Caco-2 (cell line): ENCODE measurements around the gene PRPF38B. TPM values are rescaled to one million over a fixed set of nuclear protein-coding genes. Genes with fewer than 3 reads are reported as not detected.

Experiments used
- BruUV-seq: library from RNA; stranded (reverse); fragments of 400-500 nt; replicated peaks from 2 replicates; lab custom pipeline; 2021; lab: Mats Ljungman, UMichigan
- CTCF ChIA-PET: fragments of 300-600 bp; sonication (Branson Sonifier 250); formaldehyde crosslinking; loops from one replicate; lab custom pipeline; 2022; ENCODE audit warnings: antibody characterized with exemption; lab: Charles Lee
- POLR2A ChIA-PET: fragments of 300-600 bp; sonication (Branson Sonifier 250); formaldehyde crosslinking; loops from one replicate; lab custom pipeline; 2022; ENCODE audit warnings: antibody characterized with exemption; lab: Charles Lee
- DNase-seq, 2 experiments: peaks; one replicate each; pipeline versions ENCODE4 v3.0.0 to v3.0.0-alpha.2; 2020 to 2022
- H3K27me3 ChIP-seq: replicated peaks from 2 replicates; pipeline ENCODE4 v1.6.0; 2011; ENCODE audit warnings: low read length; ENCODE audit not compliant: control insufficient read depth, insufficient read depth
- H3K36me3 ChIP-seq: 2 replicates; pipeline ENCODE4 v1.5.1; 2011; ENCODE audit warnings: low read length; ENCODE audit not compliant: control insufficient read depth, insufficient read depth
- H3K4me1 ChIP-seq: fragments of 250-450 bp; sonication (Bioruptor Pico); 2 replicates; pipeline ENCODE4 v1.5.1; 2020; ENCODE audit warnings: mild to moderate bottlenecking
- H3K4me3 ChIP-seq: 2 replicates; pipeline ENCODE4 v1.5.1; 2011; ENCODE audit warnings: low read depth, mild to moderate bottlenecking, control low read depth, low read length
- H3K9me3 ChIP-seq: fragments of 250-450 bp; sonication (Bioruptor Pico); 2 replicates; pipeline ENCODE4 v1.5.1; 2020; ENCODE audit warnings: mild to moderate bottlenecking, moderate library complexity
- H3K27ac Mint-ChIP-seq: one replicate; pipeline ENCODE4 v1.8.0; 2022; ENCODE audit warnings: mixed read lengths; ENCODE audit not compliant: unreplicated experiment
- H3K27me3 Mint-ChIP-seq: one replicate; pipeline ENCODE4 v1.8.0; 2022; ENCODE audit warnings: mixed read lengths; ENCODE audit not compliant: insufficient read depth, unreplicated experiment
- H3K36me3 Mint-ChIP-seq: one replicate; pipeline ENCODE4 v1.8.0; 2022; ENCODE audit warnings: mild to moderate bottlenecking, mixed read lengths; ENCODE audit not compliant: insufficient read depth, unreplicated experiment
- H3K4me1 Mint-ChIP-seq: one replicate; pipeline ENCODE4 v1.8.0; 2022; ENCODE audit warnings: low read depth, mixed read lengths; ENCODE audit not compliant: unreplicated experiment
- H3K4me3 Mint-ChIP-seq: one replicate; pipeline ENCODE4 v1.8.0; 2022; ENCODE audit warnings: mild to moderate bottlenecking, moderate library complexity, mixed read lengths; ENCODE audit not compliant: unreplicated experiment
- H3K9me3 Mint-ChIP-seq: one replicate; pipeline ENCODE4 v1.8.0; 2022; ENCODE audit warnings: mixed read lengths; ENCODE audit not compliant: unreplicated experiment
- intact Hi-C: fragments of 100-400 bp; cut with micrococcal nuclease; formaldehyde crosslinking; loops from one replicate; pipeline ENCODE4 v1.10.0; 2022; ENCODE audit not compliant: unreplicated experiment
- total RNA-seq: library from RNA; stranded (reverse); gene quantifications from 2 replicates; pipeline ENCODE4 v1.2.3, GENCODE V29; 2022
- TF ChIP-seq, protein P1 (sequence below), 2 experiments: fragments of 200-600 bp in 1 of 2; IDR thresholded peaks; 1 replicate in 1 of 2; 2 replicates in 1 of 2; pipeline versions ENCODE4 v1.5.1 to v1.8.0; 2011 to 2022; ENCODE audit warnings: antibody characterized with exemption in 1 of 2, control low read depth in 1 of 2, inconsistent platforms in 1 of 2, low read depth in 1 of 2, low read length in 1 of 2, mild to moderate bottlenecking in 1 of 2, moderate library complexity in 1 of 2; ENCODE audit not compliant: insufficient read depth in 1 of 2, severe bottlenecking in 1 of 2, unreplicated experiment in 1 of 2

Gene PRPF38B
- total RNA-seq, 1 experiment from 2014 or later, result 37.7 TPM

DNA sequence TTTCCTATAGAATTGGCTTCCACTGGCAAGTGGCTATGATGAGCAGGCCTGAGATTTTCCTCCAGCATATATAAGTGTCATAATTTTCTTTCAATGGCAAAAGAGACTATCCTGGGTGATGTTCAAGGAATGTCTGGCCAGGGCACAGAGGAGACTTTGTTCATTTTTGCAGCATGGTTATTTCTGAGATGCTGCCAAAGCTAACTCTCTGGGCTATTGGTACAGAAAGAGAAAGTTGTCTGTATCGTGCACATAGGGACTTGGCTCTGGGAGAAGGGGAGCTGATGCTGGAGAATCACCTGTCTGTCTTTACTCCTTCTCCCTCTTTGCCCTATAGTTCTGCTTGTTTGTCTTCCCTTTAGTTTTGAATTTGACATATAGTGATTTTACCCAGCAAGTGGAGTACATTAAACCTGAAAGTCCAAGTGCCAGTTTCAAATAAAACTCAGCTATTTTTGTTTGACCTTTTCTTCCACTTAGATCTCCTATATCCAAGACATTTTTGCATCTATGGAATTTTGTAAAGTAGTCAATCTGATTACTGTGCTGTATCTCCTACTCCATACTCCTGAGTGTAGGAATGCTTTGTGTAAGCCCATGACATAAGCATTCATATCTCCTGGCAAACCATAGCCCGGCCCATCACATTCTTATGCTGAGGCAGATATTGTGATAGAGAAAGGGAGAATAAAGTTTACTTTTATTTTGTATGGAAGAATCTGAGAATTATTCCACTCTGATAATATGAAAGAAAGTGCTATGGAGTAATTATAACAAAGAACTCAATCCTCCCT lies 24.5 kb downstream of the PRPF38B start:
- H3K27me3 ChIP-seq, result no peaks in the 10 kb centered on the region
- no peaks in the 10 kb centered on the region for H3K36me3 ChIP-seq
- H3K4me1 ChIP-seq, result peaks cover 10% of the 10 kb centered on the region
- no peaks in the 10 kb centered on the region for H3K36me3 Mint-ChIP-seq
- DNase-seq, result no peak
- ChIA-PET POLR2A (no interaction called here), CTCF (interaction anchor here (0.6 kb wide), 1 partner anchor 28 kb away, joined by 3 read pairs; no protein-coding TSS in a partner anchor)
- TF ChIP-seq, protein P1, sequence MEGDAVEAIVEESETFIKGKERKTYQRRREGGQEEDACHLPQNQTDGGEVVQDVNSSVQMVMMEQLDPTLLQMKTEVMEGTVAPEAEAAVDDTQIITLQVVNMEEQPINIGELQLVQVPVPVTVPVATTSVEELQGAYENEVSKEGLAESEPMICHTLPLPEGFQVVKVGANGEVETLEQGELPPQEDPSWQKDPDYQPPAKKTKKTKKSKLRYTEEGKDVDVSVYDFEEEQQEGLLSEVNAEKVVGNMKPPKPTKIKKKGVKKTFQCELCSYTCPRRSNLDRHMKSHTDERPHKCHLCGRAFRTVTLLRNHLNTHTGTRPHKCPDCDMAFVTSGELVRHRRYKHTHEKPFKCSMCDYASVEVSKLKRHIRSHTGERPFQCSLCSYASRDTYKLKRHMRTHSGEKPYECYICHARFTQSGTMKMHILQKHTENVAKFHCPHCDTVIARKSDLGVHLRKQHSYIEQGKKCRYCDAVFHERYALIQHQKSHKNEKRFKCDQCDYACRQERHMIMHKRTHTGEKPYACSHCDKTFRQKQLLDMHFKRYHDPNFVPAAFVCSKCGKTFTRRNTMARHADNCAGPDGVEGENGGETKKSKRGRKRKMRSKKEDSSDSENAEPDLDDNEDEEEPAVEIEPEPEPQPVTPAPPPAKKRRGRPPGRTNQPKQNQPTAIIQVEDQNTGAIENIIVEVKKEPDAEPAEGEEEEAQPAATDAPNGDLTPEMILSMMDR (IDR thresholded peaks at IDR 0.05; ENCODE audit: insufficient read depth in 1 of 2, low read depth in 1 of 2, low read length in 1 of 2, severe bottlenecking in 1 of 2, unreplicated experiment in 1 of 2), result no peak
- no peaks in the 10 kb centered on the region for H3K9me3 ChIP-seq
- no peak overlapping the region for H3K4me3 ChIP-seq
- H3K27me3 Mint-ChIP-seq, result no peaks in the 10 kb centered on the region
- no peaks in the 10 kb centered on the region for H3K9me3 Mint-ChIP-seq
- H3K4me3 Mint-ChIP-seq, result no peak overlapping the region
- H3K27ac Mint-ChIP-seq, result no peak overlapping the region
- H3K4me1 Mint-ChIP-seq, result peaks cover 6% of the 10 kb centered on the region
- intact Hi-C loops, result no loop called here
- BruUV-seq, result no TSS peak

DNA sequence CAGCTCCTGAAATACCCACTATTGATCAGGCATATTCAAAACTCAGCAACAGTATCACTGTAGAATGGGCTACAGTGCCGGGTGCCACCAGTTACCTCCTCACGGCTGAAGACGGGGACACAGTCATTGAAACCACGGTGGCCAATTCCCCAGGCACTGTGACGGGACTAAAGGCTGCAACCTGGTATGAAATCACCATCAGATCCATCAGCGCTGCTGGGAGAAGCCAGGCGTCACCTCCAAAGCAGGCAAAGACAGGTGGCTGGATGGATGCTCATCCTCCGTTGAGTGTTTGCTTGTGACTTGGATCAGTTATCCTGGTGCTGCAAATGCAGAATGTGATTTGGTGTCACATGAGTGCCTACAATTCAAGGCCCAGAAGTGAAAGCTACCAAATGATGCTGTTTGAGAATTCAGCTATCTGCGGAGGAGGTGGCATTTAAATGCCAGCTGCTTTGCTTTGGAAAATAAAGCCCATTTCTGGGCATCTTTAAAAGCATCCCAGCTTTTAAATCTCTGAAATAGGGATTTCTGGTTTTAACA lies 25.7 kb downstream of the PRPF38B start:
- Mint-ChIP-seq H3K27ac (no peak overlapping the region), H3K4me1 (peaks cover 6% of the 10 kb centered on the region), H3K9me3 (no peaks in the 10 kb centered on the region), H3K36me3 (no peaks in the 10 kb centered on the region), H3K27me3 (no peaks in the 10 kb centered on the region), H3K4me3 (no peak overlapping the region)
- intact Hi-C loops, result no loop called here
- Histone ChIP-seq H3K27me3 (no peaks in the 10 kb centered on the region), H3K4me1 (peaks cover 10% of the 10 kb centered on the region), H3K36me3 (no peaks in the 10 kb centered on the region), H3K9me3 (no peaks in the 10 kb centered on the region), H3K4me3 (no peak overlapping the region)
- ChIA-PET CTCF (no interaction called here), POLR2A (interaction anchor here (0.7 kb wide), 1 partner anchor 26 kb away, joined by 3 read pairs; the partner anchor contains the start of gene PRPF38B)
- no peak for DNase-seq
- no TSS peak for BruUV-seq
- TF ChIP-seq, protein P1 (IDR thresholded peaks at IDR 0.05; ENCODE audit: insufficient read depth in 1 of 2, low read depth in 1 of 2, low read length in 1 of 2, severe bottlenecking in 1 of 2, unreplicated experiment in 1 of 2), result no peak

DNA sequence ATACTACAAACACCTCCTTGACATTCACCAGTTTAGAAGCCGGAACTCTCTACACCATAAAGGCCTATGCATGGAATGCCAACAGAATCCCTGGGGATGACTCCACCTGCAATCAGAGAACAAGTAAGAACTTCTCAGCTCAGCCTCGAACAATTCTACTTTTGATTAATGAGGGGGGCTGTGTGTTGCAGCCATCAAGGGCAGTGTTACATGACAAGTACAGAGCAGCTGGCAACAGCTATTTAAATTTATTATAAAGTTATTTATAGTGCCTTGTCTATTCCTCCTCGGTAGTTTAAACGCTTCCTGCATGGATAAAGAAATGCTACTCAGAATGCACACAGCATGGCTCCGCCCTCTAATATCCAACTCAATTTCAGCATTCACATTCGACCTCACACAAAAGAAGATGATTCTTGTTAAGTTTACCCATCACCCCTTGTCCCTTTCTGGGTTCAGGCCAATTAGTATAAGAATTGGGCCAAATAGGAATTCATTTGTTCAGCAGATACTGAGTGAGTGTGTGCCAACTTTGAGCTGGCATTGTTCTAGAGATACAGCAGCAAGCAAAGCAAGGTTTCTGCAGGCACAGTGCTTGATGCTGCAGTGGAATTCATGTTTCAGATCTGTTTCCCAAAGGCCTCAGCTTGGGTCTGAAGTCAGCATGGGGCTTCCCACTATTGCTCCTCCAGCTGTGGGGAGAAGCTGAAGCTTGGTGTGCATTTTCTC lies 27.0 kb downstream of the PRPF38B start:
- no peaks in the 10 kb centered on the region for H3K27me3 Mint-ChIP-seq
- intact Hi-C loops, result no loop called here
- POLR2A ChIA-PET, result no interaction called here
- Histone ChIP-seq H3K36me3 (no peaks in the 10 kb centered on the region), H3K9me3 (no peaks in the 10 kb centered on the region), H3K27me3 (no peaks in the 10 kb centered on the region), H3K4me1 (peaks cover 10% of the 10 kb centered on the region), H3K4me3 (no peak overlapping the region)
- no TSS peak for BruUV-seq
- H3K4me1 Mint-ChIP-seq, result peaks cover 6% of the 10 kb centered on the region
- no peaks in the 10 kb centered on the region for H3K36me3 Mint-ChIP-seq
- TF ChIP-seq, protein P1 (IDR thresholded peaks at IDR 0.05; ENCODE audit: insufficient read depth in 1 of 2, low read depth in 1 of 2, low read length in 1 of 2, severe bottlenecking in 1 of 2, unreplicated experiment in 1 of 2), result no peak
- DNase-seq, result no peak
- H3K4me3 Mint-ChIP-seq, result no peak overlapping the region
- no peaks in the 10 kb centered on the region for H3K9me3 Mint-ChIP-seq
- CTCF ChIA-PET, result no interaction called here
- no peak overlapping the region for H3K27ac Mint-ChIP-seq
